SK-N-SH (cell line): ENCODE data around the gene ANGPTL7. TPM values are rescaled to one million over a fixed set of nuclear protein-coding genes. Genes with fewer than 3 reads are reported as not detected.

Experiments
- CTCF ChIA-PET: fragments of 300-600, 350-600 bp; formaldehyde crosslinking; extraction: SDS; loops from one replicate; lab custom pipeline; 2021; lab: Yijun Ruan, JAX
- POLR2A ChIA-PET: fragments of 350-600 bp; sonication (Branson Sonifier 250); formaldehyde crosslinking; extraction: SDS; loops from one replicate; lab custom pipeline; 2020; ENCODE audit warnings: antibody characterized with exemption, inconsistent platforms; lab: Yijun Ruan, JAX
- DNase-seq: peaks from one replicate; pipeline ENCODE4 v3.0.0; 2012
- H2AFZ ChIP-seq: fragments of 200-600 bp; sonication (generic); 2 replicates; pipeline ENCODE4 v1.8.1; 2016; ENCODE audit warnings: antibody characterized with exemption, mild to moderate bottlenecking, low read depth
- H3F3A ChIP-seq: fragments of 200-600 bp; sonication (generic); replicated peaks from 2 replicates; pipeline ENCODE3; 2016; ENCODE audit warnings: antibody characterized with exemption, mild to moderate bottlenecking; ENCODE audit not compliant: insufficient read depth
- H3K27ac ChIP-seq, 2 experiments: fragments of 200-500 bp in 1 of 2; fragments of 200-600 bp in 1 of 2; sonication (Bioruptor generic) in 1 of 2; sonication (generic), shearing (Covaris generic) in 1 of 2; 2 replicates each; pipeline versions ENCODE4 v1.5.1 to v1.6.1; 2014 to 2016; ENCODE audit warnings: low read depth in 2 of 2, inconsistent platforms in 1 of 2, low read length in 1 of 2, mild to moderate bottlenecking in 1 of 2, mixed read lengths in 1 of 2
- H3K27me3 ChIP-seq: fragments of 200-600 bp; sonication (generic), shearing (Covaris generic); 2 replicates; pipeline ENCODE4 v1.6.1; 2016; ENCODE audit warnings: mixed run types; ENCODE audit not compliant: insufficient read depth
- H3K36me3 ChIP-seq, 2 experiments: fragments of 200-500 bp in 1 of 2; fragments of 200-600 bp in 1 of 2; sonication (Bioruptor generic) in 1 of 2; sonication (generic) in 1 of 2; replicated peaks in 1 of 2; 2 replicates each; pipeline versions ENCODE3 to v1.5.1; 2014 to 2016; ENCODE audit warnings: low read length in 1 of 2, mild to moderate bottlenecking in 1 of 2; ENCODE audit not compliant: insufficient read depth in 2 of 2, control insufficient read depth in 1 of 2
- H3K4me1 ChIP-seq, 2 experiments: fragments of 200-500 bp in 1 of 2; fragments of 200-600 bp in 1 of 2; sonication (Bioruptor generic) in 1 of 2; sonication (generic), shearing (Covaris generic) in 1 of 2; 2 replicates each; pipeline versions ENCODE4 v1.5.1 to v1.6.1; 2014 to 2016; ENCODE audit warnings: low read depth in 1 of 2, low read length in 1 of 2, mixed run types in 1 of 2; ENCODE audit not compliant: insufficient read depth in 2 of 2, control insufficient read depth in 1 of 2
- H3K4me2 ChIP-seq: fragments of 200-600 bp; sonication (generic), shearing (Covaris generic); 2 replicates; pipeline ENCODE4 v1.6.1; 2017; ENCODE audit warnings: mixed run types
- H3K4me3 ChIP-seq, 2 experiments: fragments of 200-500 bp in 1 of 2; fragments of 200-600 bp in 1 of 2; sonication (Bioruptor generic) in 1 of 2; sonication (generic), shearing (Covaris generic) in 1 of 2; 2 replicates each; pipeline versions ENCODE4 v1.5.1 to v1.8.1; 2014 to 2016; ENCODE audit warnings: low read depth in 2 of 2, inconsistent platforms in 1 of 2, low read length in 1 of 2, mild to moderate bottlenecking in 1 of 2, mixed read lengths in 1 of 2, moderate library complexity in 1 of 2
- H3K79me2 ChIP-seq: fragments of 200-600 bp; sonication (generic); 2 replicates; pipeline ENCODE4 v1.8.1; 2017; ENCODE audit warnings: mild to moderate bottlenecking; ENCODE audit not compliant: insufficient read depth
- H3K9ac ChIP-seq: fragments of 200-600 bp; sonication (generic); 2 replicates; pipeline ENCODE4 v1.6.1; 2017; ENCODE audit warnings: mixed run types
- H3K9me2 ChIP-seq: fragments of 200-600 bp; sonication (generic); 2 replicates; pipeline ENCODE4 v1.6.1; 2017; ENCODE audit warnings: mixed run types
- H3K9me3 ChIP-seq: fragments of 200-600 bp; sonication (generic); 2 replicates; pipeline ENCODE4 v1.6.1; 2017; ENCODE audit warnings: mixed run types, mild to moderate bottlenecking, moderate library complexity
- H4K20me1 ChIP-seq: fragments of 200-600 bp; sonication (generic); 2 replicates; pipeline ENCODE4 v1.6.1; 2017; ENCODE audit warnings: mild to moderate bottlenecking, mixed run types; ENCODE audit not compliant: insufficient read depth
- CHD2 ChIP-seq: fragments of 150-350 bp; IDR thresholded peaks from 2 replicates; pipeline ENCODE4 v1.6.1; 2018; ENCODE audit warnings: low read length; ENCODE audit not compliant: partially characterized antibody
- CTCF ChIP-seq: fragments of 200-600 bp; sonication (generic); IDR thresholded peaks from 2 replicates; pipeline ENCODE4 v1.6.1; 2017; ENCODE audit warnings: antibody characterized with exemption, mild to moderate bottlenecking, moderate library complexity
- ELF1 ChIP-seq: IDR thresholded peaks from 2 replicates; pipeline ENCODE4 v1.4.0; 2012
- EP300 ChIP-seq, 2 experiments: IDR thresholded peaks; 2 replicates each; pipeline versions ENCODE4 v1.4.0 to v1.6.1; 2012; ENCODE audit warnings: borderline replicate concordance in 1 of 2, low read depth in 1 of 2, low read length in 1 of 2
- EZH2phosphoT487 ChIP-seq: fragments of 200-600 bp; sonication (generic); IDR thresholded peaks from 2 replicates; pipeline ENCODE4 v1.6.1; 2017; ENCODE audit warnings: low read depth, mixed run types, mild to moderate bottlenecking, antibody characterized with exemption, moderate library complexity, borderline replicate concordance
- GATA2 ChIP-seq: sonication (generic); formaldehyde crosslinking; IDR thresholded peaks from 2 replicates; pipeline ENCODE4 v1.5.0; 2020; ENCODE audit warnings: mild to moderate bottlenecking, missing genetic modification reagents
- JUND ChIP-seq: IDR thresholded peaks from 2 replicates; pipeline ENCODE4 v1.4.0; 2012
- MAX ChIP-seq: IDR thresholded peaks from 2 replicates; pipeline ENCODE4 v1.4.0; 2012; ENCODE audit warnings: low read depth
- MEF2A ChIP-seq: IDR thresholded peaks from 2 replicates; pipeline ENCODE4 v1.4.0; 2012; ENCODE audit warnings: low read depth, borderline replicate concordance
- NFIC ChIP-seq: IDR thresholded peaks from 2 replicates; pipeline ENCODE4 v1.4.0; 2012; ENCODE audit warnings: borderline replicate concordance
- NRF1 ChIP-seq: IDR thresholded peaks from 2 replicates; pipeline ENCODE4 v1.6.1; 2012; ENCODE audit warnings: low read depth, mild to moderate bottlenecking, low read length
- POLR2AphosphoS5 ChIP-seq: IDR thresholded peaks from 2 replicates; pipeline ENCODE4 v1.6.1; 2012; ENCODE audit warnings: low read depth, low read length
- RAD21 ChIP-seq: IDR thresholded peaks from 2 replicates; pipeline ENCODE4 v1.6.1; 2012; ENCODE audit warnings: mild to moderate bottlenecking, low read length
- RFX5 ChIP-seq: IDR thresholded peaks from 2 replicates; pipeline ENCODE4 v1.6.1; 2012; ENCODE audit warnings: mild to moderate bottlenecking, improper control_type of control experiment, low read length
- RXRA ChIP-seq: IDR thresholded peaks from 2 replicates; pipeline ENCODE4 v1.4.0; 2012; ENCODE audit warnings: low read depth, mild to moderate bottlenecking, borderline replicate concordance
- SMC3 ChIP-seq: IDR thresholded peaks from 2 replicates; pipeline ENCODE4 v1.6.1; 2012; ENCODE audit warnings: low read depth, low read length, improper control_type of control experiment
- USF1 ChIP-seq: IDR thresholded peaks from 2 replicates; pipeline ENCODE4 v1.4.0; 2012; ENCODE audit warnings: low read depth, borderline replicate concordance
- WGBS: methylation state at CpG from one replicate; pipeline ENCODE4 v1.1.6; 2017; ENCODE audit warnings: low lambda C conversion rate; 5-methylcytosine and 5-hydroxymethylcytosine counted together
- polyA plus RNA-seq, 3 experiments: library from polyadenylated mRNA; depleted of rRNA; stranded (reverse); fragments of >200 nt; gene quantifications; 2 replicates each; pipeline ENCODE4 v1.2.3, GENCODE V29; 2012
- TF ChIP-seq, protein P1 (sequence below): IDR thresholded peaks from 2 replicates; pipeline ENCODE4; 2012
- TF ChIP-seq, protein P2 (sequence below): fragments of 150-350 bp; IDR thresholded peaks from 2 replicates; pipeline ENCODE4 v1.6.1; 2016; ENCODE audit warnings: mild to moderate bottlenecking, low read depth, low read length

Gene ANGPTL7
- polyA plus RNA-seq, 1 of the 3 experiments (the other 2 are of a cell fraction), result 0.08 TPM

- Histone ChIP-seq H3K36me3 (peaks cover 11 to 13% of the 10 kb centered on the region in 2 experiments), H4K20me1 (no peaks in the 10 kb centered on the region), H3K27me3 (no peaks in the 10 kb centered on the region), H3K79me2 (no peaks in the 10 kb centered on the region), H3K4me1 (peaks cover 5 to 19% of the 10 kb centered on the region in 2 experiments), H3K4me2 (peak overlapping the region; percentile 64), H3K9me2 (no peaks in the 10 kb centered on the region), H3K9me3 (no peaks in the 10 kb centered on the region), H3K9ac (peak overlapping the region; percentile 48; the same call in 1 of the 2 replicates), H3K4me3 (no peak overlapping the region), H3F3A (peaks cover 22% of the 10 kb centered on the region), H3K27ac (peak overlapping the region; percentile 47 to 85; a peak in 3 of 4 replicates), H2AFZ (peak overlapping the region; percentile 44; the same call in 1 of the 2 replicates)
- no peak for DNase-seq
- TF ChIP-seq MEF2A (no peak), CTCF (peak; percentile 46), RFX5 (no peak), MAX (no peak), RAD21 (peak; percentile 17; the same call in 1 of the 2 replicates)
- TF ChIP-seq, protein P1, sequence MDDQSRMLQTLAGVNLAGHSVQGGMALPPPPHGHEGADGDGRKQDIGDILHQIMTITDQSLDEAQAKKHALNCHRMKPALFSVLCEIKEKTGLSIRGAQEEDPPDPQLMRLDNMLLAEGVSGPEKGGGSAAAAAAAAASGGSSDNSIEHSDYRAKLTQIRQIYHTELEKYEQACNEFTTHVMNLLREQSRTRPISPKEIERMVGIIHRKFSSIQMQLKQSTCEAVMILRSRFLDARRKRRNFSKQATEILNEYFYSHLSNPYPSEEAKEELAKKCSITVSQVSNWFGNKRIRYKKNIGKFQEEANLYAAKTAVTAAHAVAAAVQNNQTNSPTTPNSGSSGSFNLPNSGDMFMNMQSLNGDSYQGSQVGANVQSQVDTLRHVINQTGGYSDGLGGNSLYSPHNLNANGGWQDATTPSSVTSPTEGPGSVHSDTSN, result no peak
- ChIA-PET POLR2A (no interaction called here), CTCF (interaction anchor here (1.0 kb wide), 2 partner anchors 11 to 12 kb away, joined by 4 read pairs; no protein-coding TSS in a partner anchor)
- whole genome bisulfite sequencing, result 38% methylated on average over 3 of the region's 3 CpGs
Observed at GRCh38 chr1:11158291-11158690, 30.9 kb upstream of the ANGPTL7 start.

DNA sequence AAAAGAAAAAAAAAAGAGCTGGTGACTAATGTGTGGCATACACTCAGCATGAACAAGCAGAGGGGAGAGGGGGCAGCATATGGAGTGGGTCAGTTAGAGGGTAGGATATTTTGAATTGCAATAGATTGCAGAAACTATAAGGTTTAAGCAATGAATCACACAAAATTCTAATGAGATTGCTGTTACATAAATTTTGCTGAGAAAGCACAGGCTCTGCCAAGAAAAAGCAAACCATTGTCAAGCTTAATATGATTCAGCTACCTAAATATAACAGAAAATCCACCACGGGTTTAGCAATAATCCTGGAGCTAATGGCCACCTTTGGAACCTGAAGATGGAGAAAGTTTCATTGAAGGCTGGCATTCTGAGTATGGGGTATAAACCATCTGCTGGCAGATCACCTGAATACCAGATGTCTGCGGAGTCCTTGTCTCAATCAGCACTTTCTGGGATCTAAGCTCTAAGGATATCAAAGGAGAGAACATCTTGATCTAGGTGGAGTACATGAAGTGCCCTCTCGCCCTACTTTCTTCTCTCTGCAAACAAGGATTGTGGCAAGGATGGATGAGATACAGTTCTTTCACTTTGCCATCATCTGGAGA lies 30.3 kb upstream of the ANGPTL7 start:
- WGBS, result 68% methylated on average over 3 of the region's 3 CpGs
- Histone ChIP-seq H3K36me3 (peaks cover 11 to 13% of the 10 kb centered on the region in 2 experiments), H3K9ac (no peak overlapping the region; the same call in 1 of the 2 replicates), H3K27me3 (no peaks in the 10 kb centered on the region), H3K27ac (peak overlapping the region in 1 of 2 experiments; percentile 85; a peak in 2 of 4 replicates), H4K20me1 (no peaks in the 10 kb centered on the region), H3K9me2 (no peaks in the 10 kb centered on the region), H3F3A (peaks cover 22% of the 10 kb centered on the region), H3K79me2 (no peaks in the 10 kb centered on the region), H3K4me2 (peak overlapping the region; percentile 64), H3K4me1 (peaks cover 5 to 19% of the 10 kb centered on the region in 2 experiments), H2AFZ (no peak overlapping the region), H3K4me3 (no peak overlapping the region), H3K9me3 (no peaks in the 10 kb centered on the region)
- DNase-seq, result no peak
- POLR2A ChIA-PET, result interaction anchor here (0.6 to 0.7 kb wide), 2 partner anchors 26 to 38 kb away, joined by 3 read pairs; no protein-coding TSS in a partner anchor
- CTCF ChIA-PET, result interaction anchor here (1.0 kb wide), 2 partner anchors 11 to 12 kb away, joined by 4 read pairs; no protein-coding TSS in a partner anchor
- TF ChIP-seq SMC3 (no peak), EP300 (IDR thresholded peaks at IDR 0.05; ENCODE audit: borderline replicate concordance in 1 of 2, low read depth in 1 of 2, low read length in 1 of 2) (peak; percentile 29 to 80; a peak in 3 of 4 replicates), USF1 (0 out of 2 replicates have a peak, but pooled peaks have one; percentile 7), POLR2AphosphoS5 (no peak), RXRA (peak; percentile 87), NFIC (peak; percentile 87), CHD2 (no peak), ELF1 (no peak), JUND (peak; percentile 76), NRF1 (no peak), GATA2 (no peak), EZH2phosphoT487 (no peak)
- TF ChIP-seq, protein P2, sequence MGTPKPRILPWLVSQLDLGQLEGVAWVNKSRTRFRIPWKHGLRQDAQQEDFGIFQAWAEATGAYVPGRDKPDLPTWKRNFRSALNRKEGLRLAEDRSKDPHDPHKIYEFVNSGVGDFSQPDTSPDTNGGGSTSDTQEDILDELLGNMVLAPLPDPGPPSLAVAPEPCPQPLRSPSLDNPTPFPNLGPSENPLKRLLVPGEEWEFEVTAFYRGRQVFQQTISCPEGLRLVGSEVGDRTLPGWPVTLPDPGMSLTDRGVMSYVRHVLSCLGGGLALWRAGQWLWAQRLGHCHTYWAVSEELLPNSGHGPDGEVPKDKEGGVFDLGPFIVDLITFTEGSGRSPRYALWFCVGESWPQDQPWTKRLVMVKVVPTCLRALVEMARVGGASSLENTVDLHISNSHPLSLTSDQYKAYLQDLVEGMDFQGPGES, result no peak
